GM08714 (cell line): ENCODE data around the gene NOL4L.
"Not testable (repeated sequence)": the region's sequence is repeated elsewhere in the genome, so short reads cannot be mapped to it uniquely, and the experiment has no call there.

Experiments
- H3K4me3 ChIP-seq: fragments of 200-500 bp; sonication (Bioruptor generic); 2 replicates; pipeline ENCODE4 v1.5.1; 2014; ENCODE audit warnings: mild to moderate bottlenecking, low read length, inconsistent platforms
- ZNF274 ChIP-seq: IDR thresholded peaks from 2 replicates; pipeline ENCODE4 v1.6.1; 2012; ENCODE audit warnings: mild to moderate bottlenecking, low read depth, low read length

The NOL4L gene

GRCh38 chr20:32473231-32474008, 111.7 kb downstream of the NOL4L start:
- H3K4me3 ChIP-seq = no peak overlapping the region
- no peak for TF ChIP-seq ZNF274

- H3K4me3 ChIP-seq = no peak overlapping the region
- no peak for TF ChIP-seq ZNF274
Measured at GRCh38 chr20:32472581-32473207, 112.4 kb downstream of the NOL4L start.

GRCh38 chr20:32470940-32471339, 114.2 kb downstream of the NOL4L start:
- H3K4me3 ChIP-seq = no peak overlapping the region
- no peak for TF ChIP-seq ZNF274

GRCh38 chr20:32470025-32470861, 114.9 kb downstream of the NOL4L start:
- no peak for TF ChIP-seq ZNF274
- no peak overlapping the region for H3K4me3 ChIP-seq

- no peak for TF ChIP-seq ZNF274
- no peak overlapping the region for H3K4me3 ChIP-seq
Measured at GRCh38 chr20:32468860-32469259, 116.3 kb downstream of the NOL4L start.

- H3K4me3 ChIP-seq = no peak overlapping the region
- TF ChIP-seq ZNF274 = no peak
Measured at GRCh38 chr20:32468313-32468640, 116.9 kb downstream of the NOL4L start.

GRCh38 chr20:32467506-32468312, 117.4 kb downstream of the NOL4L start:
- no peak for TF ChIP-seq ZNF274
- no peak overlapping the region for H3K4me3 ChIP-seq

- TF ChIP-seq ZNF274 = no peak
- H3K4me3 ChIP-seq = no peak overlapping the region
Measured at GRCh38 chr20:32466739-32467505, 118.2 kb downstream of the NOL4L start.

- not testable (repeated sequence) for H3K4me3 ChIP-seq
Measured at GRCh38 chr20:32465901-32466675, 119.0 kb downstream of the NOL4L start.

GRCh38 chr20:32465092-32465900, 119.8 kb downstream of the NOL4L start:
- no peak overlapping the region for H3K4me3 ChIP-seq
- no peak for TF ChIP-seq ZNF274

- H3K4me3 ChIP-seq = no peak overlapping the region
- no peak for TF ChIP-seq ZNF274
Measured at GRCh38 chr20:32464401-32465091, 120.6 kb downstream of the NOL4L start.
